IMR-90 (cell line): ENCODE measurements around the gene ITPK1. TPM values are rescaled to one million over a fixed set of nuclear protein-coding genes. Genes with fewer than 3 reads are reported as not detected.

Source experiments
- ATAC-seq: fragments of 200-7000 bp; cut with Tn5 transposase; 2 replicates; pipeline ENCODE4 v1.9.1; 2020; ENCODE audit warnings: low read depth, mild to moderate bottlenecking, moderate library complexity
- BruUV-seq: library from RNA; stranded (reverse); fragments of 400-500 nt; replicated peaks from 2 replicates; lab custom pipeline; 2021; lab: Mats Ljungman, UMichigan
- CTCF ChIA-PET: fragments of 300-600 bp; formaldehyde crosslinking; extraction: SDS; loops from one replicate; lab custom pipeline; 2021; ENCODE audit warnings: antibody characterized with exemption; lab: Yijun Ruan, JAX
- POLR2A ChIA-PET: fragments of 300-600 bp; sonication (Branson Sonifier 250); formaldehyde crosslinking; loops from one replicate; lab custom pipeline; 2022; ENCODE audit warnings: antibody characterized with exemption; ENCODE audit not compliant: unreplicated experiment; lab: Charles Lee
- DNase-seq: peaks from one replicate; pipeline ENCODE4 v3.0.0; 2013
- H2AFZ ChIP-seq: replicated peaks from 2 replicates; pipeline ENCODE3; 2013; ENCODE audit warnings: low read length, mild to moderate bottlenecking; ENCODE audit not compliant: poor library complexity
- H2AK5ac ChIP-seq: 2 replicates; pipeline ENCODE4 v1.6.1; 2013; ENCODE audit warnings: low read depth, low read length, inconsistent platforms
- H2AK9ac ChIP-seq: replicated peaks from 2 replicates; pipeline ENCODE3; 2013; ENCODE audit warnings: mild to moderate bottlenecking, low read depth, low read length, moderate library complexity; ENCODE audit not compliant: poor library complexity
- H2BK120ac ChIP-seq: 2 replicates; pipeline ENCODE4 v1.6.1; 2013; ENCODE audit warnings: low read depth, low read length, inconsistent platforms
- H2BK15ac ChIP-seq: 3 replicates; pipeline ENCODE4 v1.6.1; 2013; ENCODE audit warnings: low read depth, low read length, inconsistent platforms
- H2BK20ac ChIP-seq: 2 replicates; pipeline ENCODE4 v1.6.1; 2013; ENCODE audit warnings: low read depth, mild to moderate bottlenecking, inconsistent platforms, low read length, moderate library complexity
- H2BK5ac ChIP-seq: 2 replicates; pipeline ENCODE4 v1.6.1; 2013; ENCODE audit warnings: mild to moderate bottlenecking, low read depth, low read length, inconsistent platforms; ENCODE audit not compliant: poor library complexity, severe bottlenecking
- H3K14ac ChIP-seq: replicated peaks from 2 replicates; pipeline ENCODE4 v1.6.1; 2013; ENCODE audit warnings: low read depth, low read length, inconsistent platforms
- H3K18ac ChIP-seq: 2 replicates; pipeline ENCODE4 v1.6.1; 2013; ENCODE audit warnings: low read depth, low read length, control low read depth
- H3K23ac ChIP-seq: 2 replicates; pipeline ENCODE4 v1.6.1; 2013; ENCODE audit warnings: low read depth, low read length, inconsistent platforms
- H3K27ac ChIP-seq: 2 replicates; pipeline ENCODE4 v1.5.1; 2013; ENCODE audit warnings: mild to moderate bottlenecking, control low read depth, low read length; ENCODE audit not compliant: insufficient read depth
- H3K27me3 ChIP-seq: 2 replicates; pipeline ENCODE4 v1.6.1; 2013; ENCODE audit warnings: low read length; ENCODE audit not compliant: control insufficient read depth, insufficient read depth
- H3K36me3 ChIP-seq: 2 replicates; pipeline ENCODE4 v1.6.1; 2013; ENCODE audit warnings: low read length, mixed read lengths; ENCODE audit not compliant: control insufficient read depth, insufficient read depth
- H3K4ac ChIP-seq: 2 replicates; pipeline ENCODE4 v1.6.1; 2013; ENCODE audit warnings: low read depth, low read length, inconsistent platforms
- H3K4me1 ChIP-seq: 2 replicates; pipeline ENCODE4 v1.6.1; 2013; ENCODE audit warnings: low read length, mixed read lengths; ENCODE audit not compliant: control insufficient read depth, insufficient read depth
- H3K4me2 ChIP-seq: 2 replicates; pipeline ENCODE4 v1.6.1; 2013; ENCODE audit warnings: low read depth, mild to moderate bottlenecking, control low read depth, low read length, moderate library complexity
- H3K4me3 ChIP-seq: 2 replicates; pipeline ENCODE4 v1.5.1; 2013; ENCODE audit warnings: low read depth, mild to moderate bottlenecking, control low read depth, low read length, moderate library complexity; ENCODE audit not compliant: insufficient read depth
- H3K56ac ChIP-seq: 2 replicates; pipeline ENCODE4 v1.6.1; 2013; ENCODE audit warnings: low read length, inconsistent platforms; ENCODE audit not compliant: insufficient read depth; ENCODE audit errors: extremely low read depth
- H3K79me1 ChIP-seq, 2 experiments: 2 replicates each; pipeline ENCODE4 v1.6.1; 2013; ENCODE audit warnings: low read length in 2 of 2, inconsistent platforms in 1 of 2, low read depth in 1 of 2
- H3K9ac ChIP-seq: 2 replicates; pipeline ENCODE4 v1.6.1; 2013; ENCODE audit warnings: low read depth, low read length, control low read depth
- H3K9me1 ChIP-seq: 2 replicates; pipeline ENCODE4 v1.6.1; 2013; ENCODE audit warnings: low read length, inconsistent platforms; ENCODE audit not compliant: insufficient read depth
- H3K9me3 ChIP-seq: 2 replicates; pipeline ENCODE4 v1.6.1; 2013; ENCODE audit warnings: low read length; ENCODE audit not compliant: control insufficient read depth, insufficient read depth
- H4K20me1 ChIP-seq: 2 replicates; pipeline ENCODE4 v1.6.1; 2013; ENCODE audit warnings: low read length, inconsistent platforms; ENCODE audit not compliant: insufficient read depth
- H4K5ac ChIP-seq: 2 replicates; pipeline ENCODE4 v1.6.1; 2013; ENCODE audit warnings: mild to moderate bottlenecking, low read depth, low read length, control low read depth
- H4K8ac ChIP-seq, 2 experiments: 2 replicates each; pipeline ENCODE4 v1.6.1; 2013; ENCODE audit warnings: low read depth in 2 of 2, low read length in 2 of 2, control low read depth in 1 of 2, inconsistent platforms in 1 of 2
- H4K91ac ChIP-seq: 2 replicates; pipeline ENCODE4 v1.6.1; 2013; ENCODE audit warnings: low read depth, low read length, inconsistent platforms; ENCODE audit not compliant: insufficient read depth
- BHLHE40 ChIP-seq: fragments of 150-350 bp; IDR thresholded peaks from 2 replicates; pipeline ENCODE4 v1.6.1; 2016; ENCODE audit warnings: mild to moderate bottlenecking, low read depth, low read length
- CEBPB ChIP-seq: IDR thresholded peaks from 2 replicates; pipeline ENCODE4 v1.6.1; 2012; ENCODE audit warnings: low read depth, low read length, improper control_type of control experiment
- FOS ChIP-seq: fragments of 150-350 bp; IDR thresholded peaks from 2 replicates; pipeline ENCODE4 v1.6.1; 2016; ENCODE audit warnings: low read depth, low read length
- MXI1 ChIP-seq: IDR thresholded peaks from 2 replicates; pipeline ENCODE4 v1.6.1; 2012; ENCODE audit warnings: low read depth, mild to moderate bottlenecking, low read length, moderate library complexity, borderline replicate concordance
- NFE2L2 ChIP-seq: fragments of 150-350 bp; IDR thresholded peaks from 2 replicates; pipeline ENCODE4 v1.6.1; 2016; ENCODE audit warnings: low read depth, mild to moderate bottlenecking, low read length
- RAD21 ChIP-seq: IDR thresholded peaks from 2 replicates; pipeline ENCODE4 v1.6.1; 2012; ENCODE audit warnings: low read length, improper control_type of control experiment
- SMC3 ChIP-seq: fragments of 150-350 bp; IDR thresholded peaks from 2 replicates; pipeline ENCODE4 v1.6.1; 2016; ENCODE audit warnings: low read depth, mild to moderate bottlenecking, antibody characterized with exemption, low read length, moderate library complexity
- WGBS, 2 experiments: methylation state at CpG; one replicate each; pipeline versions ENCODE4 v1.1.5 to v1.1.7; 2013; ENCODE audit warnings: missing lambda C conversion rate in 2 of 2; ENCODE audit not compliant: insufficient read length in 1 of 2; ENCODE audit errors: extremely low coverage in 2 of 2; 5-methylcytosine and 5-hydroxymethylcytosine counted together
- dilution Hi-C: fragments of 300-500 bp; cut with HindIII; formaldehyde crosslinking; loops from one replicate; pipeline ENCODE4 v1.14.3; 2018; ENCODE audit warnings: low sequenced_read_pairs; ENCODE audit not compliant: unreplicated experiment
- in situ Hi-C: fragments of 300-500 bp; cut with MboI; formaldehyde crosslinking; loops from 3 replicates; pipeline ENCODE4 v1.14.3; 2019; ENCODE audit warnings: low sequenced_read_pairs, inconsistent platforms, mixed read lengths
- intact Hi-C: fragments of 100-400 bp; cut with micrococcal nuclease; formaldehyde crosslinking; loops from 2 replicates; pipeline ENCODE4 v1.10.0; 2022
- polyA plus RNA-seq, 3 experiments: library from polyadenylated mRNA; depleted of rRNA; stranded (reverse); fragments of >200 nt; gene quantifications; 2 replicates each; pipeline ENCODE4 v1.2.3, GENCODE V29; 2012; ENCODE audit warnings: low replicate concordance in 1 of 3
- total RNA-seq: library from RNA; depleted of rRNA; stranded (reverse); fragments of >200 nt; gene quantifications from 2 replicates; pipeline ENCODE4 v1.2.3, GENCODE V29; 2012

ITPK1 gene
- total and polyA plus RNA-seq, 2 of the 4 experiments (the other 2 are of a cell fraction): 21.7 to 26.9 TPM

GRCh38 chr14:93085911-93086310 lies 29.8 kb downstream of the ITPK1 start:
- no peak overlapping the region for H2AK5ac ChIP-seq
- H2BK5ac ChIP-seq: no peak overlapping the region
- ChIA-PET POLR2A (no interaction called here), CTCF (no interaction called here)
- H3K9ac ChIP-seq: no peak overlapping the region
- no peak overlapping the region for H3K18ac ChIP-seq
- H3K4ac ChIP-seq: no peak overlapping the region
- H4K20me1 ChIP-seq: peaks cover 13% of the 10 kb centered on the region
- in situ Hi-C loops: no loop called here
- H3K23ac ChIP-seq: no peak overlapping the region
- dilution Hi-C loops: no loop called here
- H3K14ac ChIP-seq: no peak overlapping the region
- H2AK9ac ChIP-seq: no peak overlapping the region
- no peak overlapping the region for H3K4me2 ChIP-seq
- H4K5ac ChIP-seq: no peak overlapping the region
- no peak for DNase-seq
- no peaks in the 10 kb centered on the region for H3K27me3 ChIP-seq
- H3K9me1 ChIP-seq: no peaks in the 10 kb centered on the region
- H4K8ac ChIP-seq: no peak overlapping the region
- peaks cover 2% of the 10 kb centered on the region; the same call in 1 of the 2 replicates for H3K9me3 ChIP-seq
- no peak overlapping the region for H4K91ac ChIP-seq
- no peak overlapping the region for H2BK20ac ChIP-seq
- H2AFZ ChIP-seq: no peak overlapping the region
- WGBS, 2 experiments: no CpG with 5 or more reads among the region's 3 CpGs
- no peak overlapping the region for H3K27ac ChIP-seq
- ATAC-seq: peak; percentile 24; the same call in 1 of the 2 replicates
- H3K36me3 ChIP-seq: no peaks in the 10 kb centered on the region
- H2BK15ac ChIP-seq: no peak overlapping the region
- no peaks in the 10 kb centered on the region for H3K79me1 ChIP-seq
- H3K4me3 ChIP-seq: no peak overlapping the region
- no peak overlapping the region for H2BK120ac ChIP-seq
- no peak overlapping the region for H3K56ac ChIP-seq
- intact Hi-C loops: no loop called here
- BruUV-seq: no TSS peak
- H3K4me1 ChIP-seq: peaks cover 3% of the 10 kb centered on the region; the same call in 1 of the 2 replicates
- peak; percentile 35; the same call in 1 of the 2 replicates for TF ChIP-seq NFE2L2
- no peak for TF ChIP-seq MXI1
- TF ChIP-seq RAD21: no peak
- TF ChIP-seq BHLHE40: no peak
- no peak for TF ChIP-seq FOS
- TF ChIP-seq CEBPB: no peak
- no peak for TF ChIP-seq SMC3
